Epithelial cell of proximal tubule (primary cell): ENCODE results near the gene NUP210. TPM values are rescaled to one million over a fixed set of nuclear protein-coding genes. Genes with fewer than 3 reads are reported as not detected.

ENCODE experiments used
- DNase-seq: peaks from one replicate; pipeline ENCODE4 v3.0.0-alpha.2; 2011; ENCODE audit warnings: low read depth
- H3K4me3 ChIP-seq: 2 replicates; pipeline ENCODE4 v1.5.1; 2011; ENCODE audit warnings: low read depth, mild to moderate bottlenecking, low read length
- total RNA-seq: library from RNA; depleted of rRNA; stranded (reverse); fragments of >200 nt; gene quantifications from 2 replicates; pipeline ENCODE4 v1.2.3, GENCODE V29; 2015
- TF ChIP-seq, protein P1 (sequence below): conservative IDR thresholded peaks from 2 replicates; pipeline ENCODE4 v1.5.1; 2012; ENCODE audit warnings: low read depth, mild to moderate bottlenecking, low read length

The NUP210 gene
- total RNA-seq, 1 donor from 2014 or later: 40.1 TPM

DNA sequence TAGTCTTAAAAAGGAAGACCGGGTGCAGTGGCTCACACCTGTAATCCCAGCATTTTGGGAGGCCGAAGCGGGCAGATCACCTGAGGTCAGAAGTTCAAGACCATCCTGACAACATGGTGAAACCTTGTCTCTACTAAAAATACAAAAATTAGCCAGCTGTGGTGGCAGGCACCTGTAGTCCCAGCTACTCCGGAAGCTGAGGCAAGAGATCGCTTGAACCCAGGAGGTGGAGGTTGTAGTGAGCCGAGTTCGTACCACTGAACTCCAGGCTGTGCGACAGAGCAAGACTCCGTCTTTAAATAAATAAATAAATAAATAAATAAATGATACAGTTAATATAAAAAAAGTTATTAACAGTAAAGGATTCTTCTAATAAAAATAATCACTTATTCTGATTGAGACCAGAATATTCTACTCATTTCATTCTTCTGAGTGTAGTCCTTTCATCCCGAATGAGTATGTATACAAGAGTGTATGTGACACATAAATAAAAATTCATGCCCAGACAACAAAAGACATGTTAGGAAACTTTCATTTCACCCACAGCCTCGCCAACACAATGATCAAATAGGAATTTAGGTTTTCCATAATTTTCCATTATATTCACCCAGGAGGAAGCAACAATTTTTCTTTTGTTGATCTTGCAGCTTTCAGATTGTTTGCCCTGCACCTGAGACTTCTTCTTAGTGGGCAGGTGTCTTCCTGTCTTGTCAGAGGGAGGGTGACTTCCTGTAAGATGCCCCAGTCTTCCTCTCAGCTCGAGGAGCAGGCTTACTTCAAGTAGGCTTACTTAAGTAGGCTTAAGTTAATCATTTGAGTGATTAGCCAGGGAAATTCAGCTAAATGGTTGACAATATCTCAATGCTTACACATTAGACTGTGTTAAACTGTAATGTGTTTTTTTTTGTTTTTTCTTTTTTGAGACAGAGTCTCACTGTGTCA, 7.8 kb upstream of the NUP210 start:
- TF ChIP-seq, protein P1, sequence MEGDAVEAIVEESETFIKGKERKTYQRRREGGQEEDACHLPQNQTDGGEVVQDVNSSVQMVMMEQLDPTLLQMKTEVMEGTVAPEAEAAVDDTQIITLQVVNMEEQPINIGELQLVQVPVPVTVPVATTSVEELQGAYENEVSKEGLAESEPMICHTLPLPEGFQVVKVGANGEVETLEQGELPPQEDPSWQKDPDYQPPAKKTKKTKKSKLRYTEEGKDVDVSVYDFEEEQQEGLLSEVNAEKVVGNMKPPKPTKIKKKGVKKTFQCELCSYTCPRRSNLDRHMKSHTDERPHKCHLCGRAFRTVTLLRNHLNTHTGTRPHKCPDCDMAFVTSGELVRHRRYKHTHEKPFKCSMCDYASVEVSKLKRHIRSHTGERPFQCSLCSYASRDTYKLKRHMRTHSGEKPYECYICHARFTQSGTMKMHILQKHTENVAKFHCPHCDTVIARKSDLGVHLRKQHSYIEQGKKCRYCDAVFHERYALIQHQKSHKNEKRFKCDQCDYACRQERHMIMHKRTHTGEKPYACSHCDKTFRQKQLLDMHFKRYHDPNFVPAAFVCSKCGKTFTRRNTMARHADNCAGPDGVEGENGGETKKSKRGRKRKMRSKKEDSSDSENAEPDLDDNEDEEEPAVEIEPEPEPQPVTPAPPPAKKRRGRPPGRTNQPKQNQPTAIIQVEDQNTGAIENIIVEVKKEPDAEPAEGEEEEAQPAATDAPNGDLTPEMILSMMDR: no peak
- no peak for DNase-seq
- H3K4me3 ChIP-seq: no peak overlapping the region

DNA sequence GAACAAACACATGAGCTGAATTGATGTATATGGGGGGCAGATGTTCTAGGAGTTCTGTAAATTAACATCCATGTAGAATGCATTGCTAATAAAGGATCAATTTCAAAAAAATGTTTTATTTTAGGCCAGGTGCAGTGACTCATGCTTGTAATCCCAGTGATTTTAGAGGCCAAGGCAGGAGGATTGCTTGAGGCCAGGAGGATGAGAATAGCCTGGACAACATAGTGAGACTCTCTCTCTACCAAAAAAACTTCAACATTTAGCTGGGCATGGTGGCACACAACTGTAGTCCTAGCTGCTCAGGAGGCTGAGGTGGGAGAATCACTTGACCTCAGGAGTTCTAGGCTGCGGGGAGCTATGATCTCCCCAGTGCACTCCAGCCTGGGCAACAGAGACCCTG, 6.5 kb upstream of the NUP210 start:
- no peak overlapping the region for H3K4me3 ChIP-seq
- no peak for DNase-seq
- TF ChIP-seq, protein P1: no peak

DNA sequence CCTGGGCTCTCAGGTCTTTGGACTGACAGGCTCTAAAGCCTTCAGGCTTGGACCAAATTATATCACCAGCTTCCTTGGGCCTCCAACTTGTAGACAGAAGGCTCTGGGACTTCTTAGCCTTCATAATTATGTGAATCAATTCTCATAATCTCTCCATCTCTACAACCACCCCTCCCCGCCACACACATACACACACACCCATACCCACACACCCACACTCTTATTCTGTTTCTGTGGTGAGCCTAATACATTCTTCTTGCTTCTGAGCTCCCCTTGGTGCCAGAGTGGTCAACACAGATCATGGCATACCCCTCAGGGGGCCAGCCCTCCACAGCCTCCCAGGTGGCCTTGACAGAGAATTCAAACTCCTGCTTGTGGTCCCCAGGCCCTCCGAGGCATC, 5.6 kb upstream of the NUP210 start:
- TF ChIP-seq, protein P1: no peak
- no peak for DNase-seq
- H3K4me3 ChIP-seq: no peak overlapping the region

DNA sequence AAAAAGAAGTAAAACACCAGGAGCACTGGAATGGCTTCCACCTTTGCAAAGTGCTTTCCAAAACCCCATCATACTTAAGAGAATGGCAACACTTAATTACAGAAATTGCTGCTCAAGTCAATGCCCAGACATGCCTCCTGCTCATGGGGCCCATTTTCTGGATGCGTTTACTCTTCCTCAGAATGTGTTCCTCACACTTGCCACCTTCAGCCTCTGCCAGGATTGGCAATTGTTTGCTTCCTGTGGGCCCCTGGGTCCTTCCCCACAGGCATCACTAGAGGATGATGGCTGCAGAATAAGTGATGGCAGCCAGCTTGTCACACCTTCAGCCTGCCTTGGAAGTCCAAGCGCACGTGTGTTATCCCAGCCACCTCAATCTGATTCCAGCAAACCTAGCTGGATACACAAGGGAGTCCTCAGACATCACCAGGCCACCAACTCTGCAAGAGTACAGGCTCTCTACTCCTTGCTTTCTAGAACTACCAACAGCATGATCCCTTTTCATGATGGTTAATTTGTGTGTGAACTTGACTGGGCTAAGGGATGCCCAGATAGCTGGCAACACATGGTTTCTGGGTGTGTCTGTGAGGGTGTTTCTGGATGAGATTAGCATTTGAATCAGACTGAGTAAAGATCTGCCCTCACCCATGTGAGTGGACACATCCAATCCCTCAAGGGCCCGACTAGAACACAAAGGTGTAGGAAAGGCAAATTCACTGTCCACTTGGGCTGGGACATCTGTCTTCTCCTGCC, 4.9 kb upstream of the NUP210 start:
- TF ChIP-seq, protein P1: no peak
- DNase-seq: no peak
- no peak overlapping the region for H3K4me3 ChIP-seq

DNA sequence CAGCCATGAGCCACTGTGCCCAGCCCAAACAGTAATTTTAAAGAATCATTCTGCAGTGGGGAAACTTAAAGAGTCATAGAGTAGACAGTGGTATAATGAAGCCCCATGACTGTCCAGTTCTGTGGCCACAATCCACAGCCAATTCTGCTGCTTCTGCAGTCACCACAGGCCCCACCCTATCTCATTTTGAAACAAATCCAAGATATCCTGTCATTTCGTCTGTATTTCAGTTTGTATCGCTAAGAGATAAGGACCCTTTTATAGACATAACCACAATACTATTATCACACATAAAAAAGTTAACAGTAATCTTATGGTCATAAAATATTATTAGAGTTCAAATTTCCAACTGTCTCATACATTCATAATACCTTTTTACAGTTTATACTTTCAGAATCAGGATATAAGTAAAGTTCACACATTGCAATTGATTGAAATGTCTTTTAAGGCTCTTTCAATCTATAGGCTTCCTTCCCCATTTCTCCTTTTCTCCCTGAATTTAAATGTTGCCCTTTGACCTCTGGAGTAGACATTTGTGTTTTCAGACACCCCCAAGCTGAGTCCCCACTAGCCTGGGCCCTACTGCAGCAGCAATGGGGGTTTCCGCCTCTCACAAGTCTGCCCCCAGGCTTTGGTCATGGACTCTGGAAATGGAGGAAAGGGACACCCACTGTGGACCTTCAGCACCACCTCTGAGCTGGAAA, 4.2 kb upstream of the NUP210 start:
- no peak overlapping the region for H3K4me3 ChIP-seq
- no peak for DNase-seq
- TF ChIP-seq, protein P1: no peak

DNA sequence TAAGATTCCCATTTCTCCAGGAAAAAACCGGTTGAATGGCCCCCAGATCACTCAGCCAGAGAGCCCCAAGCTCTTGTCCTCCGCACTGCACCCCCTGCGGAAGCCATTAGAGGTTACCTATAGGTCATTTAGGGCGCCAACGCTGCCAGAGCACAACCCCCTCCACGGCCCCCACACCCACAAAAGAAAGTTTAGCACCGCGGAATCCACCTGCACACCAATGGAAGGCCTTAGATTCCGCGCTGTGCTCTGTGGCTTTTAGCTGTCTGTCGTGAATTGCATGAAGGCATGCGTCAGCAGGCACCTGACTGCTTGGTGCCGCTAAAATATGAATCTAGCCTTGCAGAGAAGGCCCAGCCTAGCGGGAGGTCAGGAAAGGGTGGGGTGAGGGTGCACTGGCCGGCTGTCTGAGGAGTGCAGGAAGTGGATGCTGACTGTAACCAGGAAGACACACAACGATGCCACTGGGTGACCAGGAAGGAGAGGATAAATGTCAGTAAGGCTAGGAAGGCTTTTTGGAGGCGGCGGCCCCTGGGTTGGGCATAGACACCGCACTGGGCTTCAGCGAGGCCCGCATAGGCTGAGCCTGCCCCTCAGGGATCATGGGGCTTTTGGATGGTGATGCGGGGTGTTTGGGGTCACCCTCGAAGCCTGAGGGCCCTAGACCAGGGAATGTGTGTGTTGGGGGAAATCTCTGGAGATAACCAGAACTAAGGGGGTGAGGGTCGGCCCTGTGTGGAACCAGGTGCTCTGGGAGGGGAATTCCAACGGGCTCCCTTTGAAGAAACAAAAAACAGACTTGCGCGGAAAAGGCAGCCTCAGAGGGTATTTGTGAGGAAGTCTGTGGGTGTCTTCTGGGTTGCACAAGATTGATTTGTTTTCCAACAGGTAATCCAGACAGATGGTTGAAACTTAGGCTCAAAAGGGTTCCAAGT, 976 bp upstream of the NUP210 start:
- peak overlapping the region; percentile 54 for H3K4me3 ChIP-seq
- DNase-seq: no peak
- TF ChIP-seq, protein P1: no peak
